GM21381 (cell line): ENCODE measurements around the gene ARRDC1.
"Not testable (repeated sequence)": the region's sequence is repeated elsewhere in the genome, so short reads cannot be mapped to it uniquely, and the experiment has no call there.

Source experiments
- ATAC-seq: cut with Tn5 transposase; IDR thresholded peaks from one replicate; pipeline ENCODE4 v1.9.1; 2021; ENCODE audit warnings: mild to moderate bottlenecking, moderate library complexity; ENCODE audit not compliant: unreplicated experiment

ARRDC1 gene

GRCh38 chr9:137612741-137613142 lies 7.3 kb downstream of the ARRDC1 start:
- no peak for ATAC-seq

- ATAC-seq, result no peak
Observed at GRCh38 chr9:137613259-137613658, 7.8 kb downstream of the ARRDC1 start.

DNA sequence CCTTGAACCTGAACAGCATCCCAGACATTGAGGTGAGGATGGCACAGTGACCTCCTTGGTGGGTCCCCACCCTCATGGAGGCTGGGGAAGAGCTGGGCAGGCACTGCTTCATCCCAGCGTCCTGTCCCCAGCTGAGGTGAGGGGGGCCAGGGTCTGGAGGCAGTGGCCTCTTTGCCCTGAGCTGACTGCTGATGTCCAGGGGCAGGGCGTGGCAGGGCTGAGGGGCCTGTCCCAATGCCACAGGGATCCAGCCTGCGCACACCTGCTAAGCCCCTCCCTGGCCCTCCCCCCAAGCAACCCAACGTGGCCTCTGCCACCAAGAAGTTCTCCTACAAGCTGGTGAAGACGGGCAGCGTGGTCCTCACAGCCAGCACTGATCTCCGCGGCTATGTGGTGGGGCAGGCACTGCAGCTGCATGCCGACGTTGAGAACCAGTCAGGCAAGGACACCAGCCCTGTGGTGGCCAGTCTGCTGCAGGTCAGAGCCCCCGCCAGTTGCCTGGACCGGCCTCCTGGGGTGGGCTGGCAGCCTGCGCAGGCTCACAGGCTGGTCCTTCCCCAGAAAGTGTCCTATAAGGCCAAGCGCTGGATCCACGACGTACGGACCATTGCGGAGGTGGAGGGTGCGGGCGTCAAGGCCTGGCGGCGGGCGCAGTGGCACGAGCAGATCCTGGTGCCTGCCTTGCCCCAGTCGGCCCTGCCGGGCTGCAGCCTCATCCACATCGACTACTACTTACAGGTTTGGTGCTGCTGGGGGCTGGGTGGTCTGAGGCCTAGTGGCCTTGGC lies 8.4 kb downstream of the ARRDC1 start:
- no peak for ATAC-seq

DNA sequence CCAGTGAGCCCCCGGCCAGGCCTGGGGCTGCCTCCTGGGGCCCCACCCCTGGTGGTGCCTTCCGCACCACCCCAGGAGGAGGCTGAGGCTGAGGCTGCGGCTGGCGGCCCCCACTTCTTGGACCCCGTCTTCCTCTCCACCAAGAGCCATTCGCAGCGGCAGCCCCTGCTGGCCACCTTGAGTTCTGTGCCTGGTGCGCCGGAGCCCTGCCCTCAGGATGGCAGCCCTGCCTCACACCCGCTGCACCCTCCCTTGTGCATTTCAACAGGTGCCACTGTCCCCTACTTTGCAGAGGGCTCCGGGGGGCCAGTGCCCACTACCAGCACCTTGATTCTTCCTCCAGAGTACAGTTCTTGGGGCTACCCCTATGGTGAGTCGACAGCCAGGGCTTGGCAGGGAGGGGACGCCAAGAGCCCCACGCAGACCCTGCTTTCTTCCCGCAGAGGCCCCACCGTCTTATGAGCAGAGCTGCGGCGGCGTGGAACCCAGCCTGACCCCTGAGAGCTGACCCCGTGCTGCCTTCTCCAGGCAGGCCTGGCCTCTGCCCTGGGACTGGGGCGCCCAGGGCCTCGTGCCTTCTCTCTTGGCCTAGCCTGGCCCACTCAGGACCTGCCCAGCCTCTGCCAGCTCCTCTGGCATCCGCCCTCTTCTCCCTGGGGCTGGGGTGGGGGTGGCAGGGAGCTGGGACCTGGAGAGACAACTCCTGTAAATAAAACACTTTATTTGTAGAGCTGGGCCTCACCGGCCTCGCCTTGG lies 9.3 kb downstream of the ARRDC1 start:
- no peak for ATAC-seq

DNA sequence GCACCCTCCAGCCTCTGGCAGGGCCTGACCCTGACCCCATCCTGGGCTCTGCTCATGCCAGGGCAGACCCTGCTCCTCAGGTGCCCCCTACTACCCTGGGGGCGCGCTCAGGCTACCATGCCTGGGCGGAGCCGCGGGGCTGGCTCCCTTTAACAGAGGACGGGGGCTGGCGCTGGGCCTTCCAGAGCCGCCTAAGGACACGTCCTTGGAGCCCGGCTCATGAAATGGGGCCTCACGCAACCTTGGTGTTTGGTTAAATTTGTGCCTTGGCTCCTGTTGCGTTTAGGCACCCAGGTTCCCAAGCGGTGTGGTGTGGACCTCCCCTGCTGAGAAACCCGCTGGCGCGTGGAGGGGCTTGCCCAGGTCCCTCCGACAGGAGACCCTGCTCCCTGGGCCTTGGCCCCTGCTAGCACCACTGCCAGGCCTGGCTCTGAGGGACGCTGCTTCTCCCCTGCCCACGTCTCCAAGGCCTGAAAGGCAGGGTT lies 9.9 kb downstream of the ARRDC1 start:
- ATAC-seq, result no peak

GRCh38 chr9:137618105-137619067 lies 12.9 kb downstream of the ARRDC1 start, which contains the start of gene EHMT1:
Gene EHMT1, plus strand, starts transcription at chr9:137619005. Its CDS starts 24 bp downstream, at chr9:137619029.
- peak; percentile 71 for ATAC-seq

GRCh38 chr9:137619240-137620047 lies 14.0 kb downstream of the ARRDC1 start:
- peak; percentile 32 for ATAC-seq

- ATAC-seq, result no peak
Observed at GRCh38 chr9:137620048-137620405, 14.5 kb downstream of the ARRDC1 start.

DNA sequence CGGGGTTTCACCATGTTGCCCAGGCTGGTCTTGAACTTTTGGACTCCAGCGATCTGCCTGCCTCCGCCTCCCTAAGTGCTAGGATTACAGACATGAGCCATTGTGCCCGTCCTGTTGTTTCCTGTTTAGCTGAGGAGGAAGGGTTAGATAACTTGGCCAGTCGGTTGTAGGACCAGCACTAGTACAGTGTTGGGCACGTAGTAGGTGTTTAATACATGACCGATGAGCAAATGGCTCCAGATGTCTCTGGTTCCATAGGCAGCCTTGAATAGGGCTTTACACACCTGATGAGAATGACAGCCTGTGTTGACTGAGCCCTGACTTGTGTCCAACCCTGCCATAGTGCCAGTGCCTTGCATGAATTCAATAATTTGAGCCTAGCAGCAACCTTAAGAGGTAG lies 15.1 kb downstream of the ARRDC1 start:
- no peak for ATAC-seq

DNA sequence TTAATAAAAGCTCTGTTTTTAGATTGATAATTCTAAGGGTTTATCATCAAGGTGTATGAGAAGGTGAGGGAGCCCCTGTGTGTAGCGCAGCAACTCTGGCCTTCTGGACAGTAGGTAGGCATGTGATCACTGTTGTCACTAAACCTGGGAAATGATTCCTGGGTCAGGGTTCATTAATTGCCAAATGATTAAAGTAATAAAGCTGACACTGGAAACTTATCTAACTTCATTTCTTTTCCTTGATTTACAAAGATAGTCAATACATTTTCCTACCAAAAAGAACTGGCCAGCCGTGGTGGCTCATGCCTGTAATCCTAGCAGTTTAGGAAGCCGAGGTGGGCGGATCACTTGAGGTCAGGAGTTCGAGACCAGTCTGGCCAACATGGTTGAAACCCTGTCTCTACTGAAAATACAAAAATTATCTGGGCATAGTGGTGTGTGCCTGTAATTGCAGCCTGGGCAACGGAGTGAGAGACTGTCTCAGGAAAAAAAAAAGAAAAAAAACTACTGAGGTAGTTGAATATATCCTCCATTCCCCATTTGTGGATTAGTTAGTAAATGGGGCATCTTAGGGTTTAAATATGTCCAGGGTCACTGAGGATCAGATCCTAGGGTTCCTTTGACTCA lies 15.8 kb downstream of the ARRDC1 start:
- no peak for ATAC-seq

DNA sequence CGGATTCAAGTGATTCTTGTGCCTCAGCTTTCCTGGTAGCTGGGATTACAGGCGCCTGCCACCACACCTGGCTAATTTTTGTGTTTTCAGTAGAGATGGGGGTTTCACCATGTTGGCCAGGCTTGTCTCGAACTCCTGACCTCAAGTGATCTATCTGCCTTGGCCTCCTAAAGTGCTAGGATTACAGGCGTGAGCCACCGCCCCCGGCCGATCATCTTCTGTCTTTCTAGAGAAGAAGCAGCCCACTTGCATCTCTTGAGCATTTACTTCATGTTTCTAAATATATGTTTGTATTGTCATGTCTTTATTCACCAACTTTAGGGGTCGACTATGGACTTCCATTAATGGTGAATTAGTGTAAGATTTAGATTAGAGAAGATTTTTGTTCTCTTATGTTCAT lies 16.7 kb downstream of the ARRDC1 start:
- ATAC-seq, result not testable (repeated sequence)

- no peak for ATAC-seq
Observed at GRCh38 chr9:137626464-137626863, 21.0 kb downstream of the ARRDC1 start.

DNA sequence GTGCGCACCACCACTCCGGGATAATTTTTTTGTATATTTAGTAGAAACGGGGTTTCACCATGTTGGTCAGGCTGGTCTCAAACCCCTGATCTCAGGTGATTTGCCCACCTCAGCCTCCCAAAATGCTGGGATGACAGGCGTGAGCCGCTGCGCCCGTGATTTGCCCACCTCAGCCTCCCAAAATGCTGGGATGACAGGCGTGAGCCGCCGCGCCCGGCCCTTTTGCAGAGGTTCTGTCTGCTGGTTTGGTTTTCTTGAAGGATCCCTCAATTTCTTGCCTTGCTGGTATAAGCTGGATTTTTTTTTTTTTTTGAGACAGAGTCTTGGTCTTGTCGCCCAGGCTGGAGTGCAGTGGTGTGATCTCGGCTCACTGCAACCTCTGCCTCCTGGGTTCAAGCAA lies 21.9 kb downstream of the ARRDC1 start:
- not testable (repeated sequence) for ATAC-seq

DNA sequence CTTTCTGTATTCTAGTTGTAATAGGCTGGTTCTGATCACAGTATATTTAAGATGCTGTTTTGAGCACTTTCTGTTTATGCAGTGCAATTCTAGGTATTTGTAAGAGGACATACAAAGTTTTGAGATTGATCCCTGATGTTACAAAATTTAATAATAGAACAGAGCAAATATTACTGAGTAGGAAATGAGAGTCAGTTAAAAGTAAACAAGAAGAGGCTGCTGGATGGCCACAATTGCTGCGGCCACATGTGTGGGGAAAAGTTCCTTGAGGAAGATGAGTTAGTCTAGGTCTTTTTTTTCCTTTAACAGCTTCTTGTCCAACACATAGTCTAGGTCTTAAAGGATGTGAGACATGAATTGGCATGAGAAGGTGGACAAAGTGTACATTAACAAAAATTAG lies 24.6 kb downstream of the ARRDC1 start:
- no peak for ATAC-seq

DNA sequence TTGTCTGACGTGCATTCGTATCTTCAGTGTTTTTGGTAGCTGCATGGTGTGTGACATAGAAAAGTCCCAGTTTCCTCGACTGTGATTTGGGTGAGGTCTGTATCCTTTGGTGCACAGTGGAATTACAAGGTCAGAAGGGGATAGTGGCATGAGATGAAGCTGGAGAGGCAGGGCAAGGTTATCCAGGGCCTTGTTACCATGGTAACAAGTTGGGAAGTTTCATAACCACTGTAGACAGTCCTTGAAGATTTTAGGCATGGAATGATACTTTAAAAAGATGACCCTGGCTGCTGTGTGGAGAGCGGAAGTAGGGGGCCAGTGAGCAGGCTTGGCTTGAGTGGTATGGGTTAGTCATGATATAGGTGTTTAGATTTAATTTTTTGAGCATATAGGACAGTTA lies 25.2 kb downstream of the ARRDC1 start:
- ATAC-seq, result no peak

- ATAC-seq, result no peak
Observed at GRCh38 chr9:137631345-137632229, 26.1 kb downstream of the ARRDC1 start.

- ATAC-seq, result no peak
Observed at GRCh38 chr9:137632230-137633161, 27.0 kb downstream of the ARRDC1 start.

- no peak for ATAC-seq
Observed at GRCh38 chr9:137634016-137634415, 28.5 kb downstream of the ARRDC1 start.
